GM18861 (cell line): ENCODE data around the gene SIRT5.
A peak's percentile ranks its signal among the peaks of the same experiment; 100 is the strongest.

ENCODE experiments used
- ATAC-seq: cut with Tn5 transposase; IDR thresholded peaks from one replicate; pipeline ENCODE4 v1.9.1; 2021; ENCODE audit not compliant: unreplicated experiment

SIRT5 gene

DNA sequence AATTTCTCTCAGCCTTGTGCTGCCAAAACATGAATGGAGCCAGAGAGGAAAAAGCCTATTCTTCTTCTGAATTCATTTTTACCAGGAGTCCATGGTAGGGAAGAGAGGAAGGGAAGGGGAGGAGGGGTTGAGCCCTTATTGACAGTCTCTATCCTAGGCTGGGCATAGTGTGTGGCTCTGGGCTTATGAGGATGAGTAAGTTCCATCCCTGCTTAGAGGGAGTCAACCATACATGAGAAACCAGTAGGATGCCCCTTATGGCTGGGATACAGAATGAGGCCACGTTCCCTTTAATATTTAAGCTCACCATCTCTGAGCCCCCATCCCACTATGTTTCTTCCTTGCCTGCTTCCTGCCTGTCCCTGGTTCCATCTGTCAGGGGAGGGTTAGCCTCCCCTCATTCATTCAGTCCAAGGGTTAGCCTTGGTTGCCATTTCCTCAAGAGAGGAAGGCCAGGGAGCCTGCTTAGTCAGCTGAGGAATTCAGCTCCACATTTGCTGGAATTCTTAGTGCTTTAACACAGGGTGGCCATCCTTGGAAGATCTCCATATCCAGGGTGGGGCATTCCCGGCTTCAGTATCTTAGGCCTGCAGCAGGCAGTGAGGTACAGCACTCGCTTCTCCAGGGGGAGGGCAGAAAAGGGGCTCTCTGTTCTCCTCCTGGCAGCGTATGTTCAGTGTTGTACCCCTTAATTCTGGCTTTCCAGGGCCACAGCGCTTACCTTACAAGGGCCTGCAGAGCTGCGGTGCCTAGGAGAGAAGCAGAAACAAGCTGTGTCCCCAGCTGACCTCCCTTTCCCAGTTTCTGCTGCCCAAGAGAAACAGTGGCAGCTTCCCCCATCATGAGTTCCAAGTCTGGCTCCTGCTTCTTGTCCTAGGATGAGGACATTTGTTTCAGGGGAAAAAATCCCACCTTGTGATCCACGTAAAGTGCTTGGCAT is 12.5 kb downstream of the SIRT5 start:
- ATAC-seq, result no peak

- ATAC-seq, result no peak
These were observed 15.4 kb downstream of the SIRT5 start for GRCh38 chr6:13589801-13590200.

GRCh38 chr6:13590574-13591153 is 16.3 kb downstream of the SIRT5 start:
- no peak for ATAC-seq

DNA sequence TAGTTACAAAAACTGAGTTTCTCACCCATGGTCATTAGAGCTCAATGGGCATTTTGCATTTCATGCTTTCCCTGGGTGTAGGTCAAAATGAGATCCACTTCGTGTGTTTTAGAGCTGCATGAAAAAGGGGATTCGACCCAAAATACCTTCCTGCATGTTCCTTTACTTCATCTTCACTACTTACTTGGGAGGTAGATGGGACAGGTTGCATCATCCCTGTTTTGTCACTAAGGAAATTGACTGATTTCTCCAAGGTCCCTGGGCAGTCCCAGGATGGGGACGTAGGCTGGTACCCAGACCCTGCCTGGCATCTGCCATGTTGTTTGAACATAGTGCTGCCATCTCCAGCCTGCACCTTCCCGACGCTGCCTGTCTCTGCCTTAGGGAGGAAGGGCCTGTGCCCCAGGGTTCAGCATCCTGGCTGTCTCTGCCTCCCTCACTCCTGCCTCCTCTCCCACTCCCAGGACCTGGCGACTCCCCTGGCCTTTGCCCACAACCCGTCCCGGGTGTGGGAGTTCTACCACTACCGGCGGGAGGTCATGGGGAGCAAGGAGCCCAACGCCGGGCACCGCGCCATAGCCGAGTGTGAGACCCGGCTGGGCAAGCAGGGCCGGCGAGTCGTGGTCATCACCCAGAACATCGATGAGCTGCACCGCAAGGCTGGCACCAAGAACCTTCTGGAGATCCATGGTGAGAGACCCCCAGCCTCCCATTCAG is 17.0 kb downstream of the SIRT5 start:
- ATAC-seq, result no peak

- ATAC-seq, result no peak
These were observed 18.7 kb downstream of the SIRT5 start for GRCh38 chr6:13593103-13593502.

DNA sequence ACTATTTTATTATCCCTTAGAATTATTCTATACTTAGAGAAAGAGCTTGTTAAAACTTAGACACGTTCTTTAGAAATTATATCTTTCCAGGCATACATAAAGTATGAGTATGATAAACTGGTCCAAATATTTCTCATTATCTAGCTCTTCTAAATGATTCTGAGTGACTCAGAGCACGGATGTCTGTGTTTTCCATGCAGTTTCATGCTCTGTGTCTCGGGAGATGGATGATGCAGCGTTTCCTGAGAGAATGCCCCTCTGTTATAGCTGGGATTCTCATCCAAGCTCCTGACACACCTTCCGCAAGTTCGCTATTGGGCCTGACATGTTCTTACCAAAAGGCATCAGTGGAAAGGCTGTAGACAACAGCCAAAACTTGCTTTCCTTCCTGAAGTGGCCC is 19.3 kb downstream of the SIRT5 start:
- ATAC-seq, result no peak

GRCh38 chr6:13597073-13597472 is 22.7 kb downstream of the SIRT5 start:
- no peak for ATAC-seq

GRCh38 chr6:13600036-13600435 is 25.6 kb downstream of the SIRT5 start:
- no peak for ATAC-seq

DNA sequence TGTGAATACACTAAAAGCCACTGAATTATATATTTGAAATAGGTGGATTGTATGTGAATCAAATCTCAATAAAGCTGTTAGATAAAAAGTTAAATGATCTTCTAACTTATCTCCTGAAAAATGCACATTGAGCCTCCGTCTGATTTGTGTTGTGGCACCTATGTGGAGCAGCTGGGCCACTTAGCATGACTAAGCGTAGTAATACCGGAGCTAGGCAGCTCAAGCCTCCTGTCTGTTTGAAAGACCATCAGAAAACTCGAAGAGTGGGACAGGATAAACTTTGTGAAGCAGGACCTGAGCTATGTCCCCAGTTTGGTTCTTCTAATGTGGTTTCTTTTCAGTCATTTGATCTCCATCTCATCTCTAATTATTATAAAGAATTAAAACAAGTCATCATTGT is 29.7 kb downstream of the SIRT5 start:
- ATAC-seq, result no peak

GRCh38 chr6:13604546-13605416 is 30.4 kb downstream of the SIRT5 start:
- no peak for ATAC-seq

GRCh38 chr6:13605634-13606033 is 31.2 kb downstream of the SIRT5 start:
- no peak for ATAC-seq

DNA sequence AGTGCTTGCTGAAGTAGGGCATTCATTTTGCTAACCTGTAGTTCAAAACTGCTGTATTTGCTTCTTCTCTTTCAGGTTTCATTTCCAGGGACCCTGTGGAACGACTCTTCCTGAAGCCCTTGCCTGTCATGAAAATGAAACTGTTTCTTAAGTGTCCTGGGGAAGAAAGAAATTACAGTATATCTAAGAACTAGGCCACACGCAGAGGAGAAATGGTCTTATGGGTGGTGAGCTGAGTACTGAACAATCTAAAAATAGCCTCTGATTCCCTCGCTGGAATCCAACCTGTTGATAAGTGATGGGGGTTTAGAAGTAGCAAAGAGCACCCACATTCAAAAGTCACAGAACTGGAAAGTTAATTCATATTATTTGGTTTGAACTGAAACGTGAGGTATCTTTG is 37.3 kb downstream of the SIRT5 start:
- ATAC-seq, result no peak

DNA sequence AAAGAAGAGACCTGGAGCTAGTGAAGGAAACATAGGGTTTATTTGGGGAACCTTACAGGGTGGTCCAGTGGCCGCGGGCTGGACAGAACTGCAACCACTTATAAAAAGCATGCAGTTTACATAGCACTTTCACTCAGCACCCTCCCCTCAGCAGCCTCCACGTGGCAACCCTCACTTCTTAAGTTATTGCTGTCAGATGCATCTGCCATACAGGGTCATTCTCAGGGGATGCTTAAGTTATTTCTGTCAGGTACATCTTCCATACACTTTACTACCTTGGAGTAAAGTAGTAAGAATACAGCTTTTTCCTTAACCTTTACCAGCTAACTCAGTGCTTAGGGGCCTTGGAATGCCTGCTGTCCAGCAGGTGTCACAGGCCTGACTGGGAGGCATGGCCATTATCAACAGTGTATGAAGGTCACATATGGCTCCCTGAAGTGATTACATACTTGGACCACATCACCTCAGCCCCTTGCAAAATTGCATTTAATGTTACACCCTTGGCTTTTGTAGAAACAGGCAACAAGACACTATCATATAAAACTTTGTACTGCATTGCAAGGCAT is 38.7 kb downstream of the SIRT5 start:
- ATAC-seq, result no peak

- peak; percentile 7 for ATAC-seq
These were observed 39.9 kb downstream of the SIRT5 start for GRCh38 chr6:13614126-13614925.

- peak; percentile 83 for ATAC-seq
These were observed 40.8 kb downstream of the SIRT5 start, which contains the start of gene NOL7 for GRCh38 chr6:13614926-13615791. Gene NOL7 (plus strand): TSS chr6:13615335. CDS start chr6:13615359, 24 bp downstream.

GRCh38 chr6:13615792-13616120 is 41.4 kb downstream of the SIRT5 start:
- ATAC-seq, result no peak

GRCh38 chr6:13617066-13617465 is 42.7 kb downstream of the SIRT5 start:
- no peak for ATAC-seq

DNA sequence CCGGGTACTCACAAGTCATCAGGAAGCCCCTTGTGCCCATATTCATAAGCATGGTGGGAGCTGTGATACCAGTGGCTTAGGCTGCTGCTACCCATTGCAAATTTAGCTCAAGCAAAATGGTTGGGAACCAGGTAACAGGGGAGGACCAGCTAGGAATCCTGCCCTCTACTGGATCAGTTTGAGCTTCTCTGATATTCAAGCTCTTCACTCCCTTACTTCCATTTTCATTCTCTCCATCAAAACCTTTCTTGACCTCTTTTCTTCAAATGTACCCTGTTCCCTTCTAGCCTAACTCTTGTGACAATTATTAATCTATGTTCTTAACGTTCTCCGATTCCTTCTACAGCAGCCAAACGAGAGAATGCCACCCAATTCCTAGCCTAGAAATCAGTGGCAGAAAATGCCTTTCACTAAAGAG is 50.5 kb downstream of the SIRT5 start:
- ATAC-seq, result no peak
